Peyer's patch (tissue), 4 donors: Measurements from ENCODE around the gene ANKRD18A.

Experiments
- POLR2A ChIP-seq, 2 donors: fragments of 450-650 bp; IDR thresholded peaks; one replicate each; pipeline ENCODE4 v1.5.1; 2017; ENCODE audit warnings: antibody characterized with exemption in 2 of 2, mild to moderate bottlenecking in 2 of 2, moderate library complexity in 2 of 2
- TF ChIP-seq, protein P1 (sequence below), 6 experiments: fragments of 450-650 bp in 4 of 6; fragments of 200-600 bp in 2 of 6; sonication (generic) in 1 of 6; IDR thresholded peaks; one replicate each; pipeline ENCODE4 v1.5.1; 2017 to 2019; ENCODE audit warnings: antibody characterized with exemption in 6 of 6, mild to moderate bottlenecking in 3 of 6, moderate library complexity in 1 of 6

DNA sequence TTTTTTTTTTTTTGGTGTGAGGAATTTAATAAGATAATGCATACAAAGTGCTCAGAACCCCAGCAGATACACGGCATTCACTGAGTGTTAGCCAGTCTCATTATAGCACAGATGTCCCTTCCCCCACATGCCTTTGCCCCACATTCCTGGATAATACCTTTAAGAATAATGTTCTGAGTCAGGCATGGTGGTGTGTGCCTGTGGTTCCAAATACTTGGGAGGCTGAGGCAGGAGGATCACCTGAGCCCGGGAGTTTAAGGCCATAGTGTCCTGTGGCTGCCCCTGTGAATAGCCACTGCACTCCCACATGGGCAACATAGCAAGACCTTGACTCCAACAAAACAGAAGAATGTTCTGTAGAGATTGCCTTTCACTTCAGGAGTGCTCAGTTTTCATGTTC lies 24.2 kb upstream of the ANKRD18A start:
- TF ChIP-seq, protein P1, sequence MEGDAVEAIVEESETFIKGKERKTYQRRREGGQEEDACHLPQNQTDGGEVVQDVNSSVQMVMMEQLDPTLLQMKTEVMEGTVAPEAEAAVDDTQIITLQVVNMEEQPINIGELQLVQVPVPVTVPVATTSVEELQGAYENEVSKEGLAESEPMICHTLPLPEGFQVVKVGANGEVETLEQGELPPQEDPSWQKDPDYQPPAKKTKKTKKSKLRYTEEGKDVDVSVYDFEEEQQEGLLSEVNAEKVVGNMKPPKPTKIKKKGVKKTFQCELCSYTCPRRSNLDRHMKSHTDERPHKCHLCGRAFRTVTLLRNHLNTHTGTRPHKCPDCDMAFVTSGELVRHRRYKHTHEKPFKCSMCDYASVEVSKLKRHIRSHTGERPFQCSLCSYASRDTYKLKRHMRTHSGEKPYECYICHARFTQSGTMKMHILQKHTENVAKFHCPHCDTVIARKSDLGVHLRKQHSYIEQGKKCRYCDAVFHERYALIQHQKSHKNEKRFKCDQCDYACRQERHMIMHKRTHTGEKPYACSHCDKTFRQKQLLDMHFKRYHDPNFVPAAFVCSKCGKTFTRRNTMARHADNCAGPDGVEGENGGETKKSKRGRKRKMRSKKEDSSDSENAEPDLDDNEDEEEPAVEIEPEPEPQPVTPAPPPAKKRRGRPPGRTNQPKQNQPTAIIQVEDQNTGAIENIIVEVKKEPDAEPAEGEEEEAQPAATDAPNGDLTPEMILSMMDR (IDR thresholded peaks at IDR 0.05), result no peak
- TF ChIP-seq POLR2A (IDR thresholded peaks at IDR 0.05), result no peak
